ENCODE data around the gene TBC1D5.

DNA sequence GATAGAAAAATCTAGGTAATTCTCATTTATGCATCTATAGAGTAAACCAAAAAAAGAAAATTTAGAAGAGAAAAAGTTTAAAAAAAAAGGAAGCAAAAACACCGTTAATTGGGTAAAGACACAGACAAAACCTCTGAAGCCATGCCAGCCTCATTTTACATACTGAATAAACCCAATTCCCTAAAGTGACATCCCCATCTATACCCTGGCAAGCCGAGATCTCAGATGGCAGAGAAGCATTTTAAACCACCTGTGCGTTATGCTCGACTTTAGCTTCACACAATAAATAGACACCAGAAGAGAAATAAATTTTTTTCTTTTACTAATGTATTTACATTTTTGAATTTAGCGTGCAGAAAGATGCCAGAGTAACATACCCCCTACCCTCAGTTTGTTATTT lies 475.6 kb downstream of the TBC1D5 start:
- no peak for TF ChIP-seq POLR2A (IDR thresholded peaks at IDR 0.05)
- TF ChIP-seq, protein P1, sequence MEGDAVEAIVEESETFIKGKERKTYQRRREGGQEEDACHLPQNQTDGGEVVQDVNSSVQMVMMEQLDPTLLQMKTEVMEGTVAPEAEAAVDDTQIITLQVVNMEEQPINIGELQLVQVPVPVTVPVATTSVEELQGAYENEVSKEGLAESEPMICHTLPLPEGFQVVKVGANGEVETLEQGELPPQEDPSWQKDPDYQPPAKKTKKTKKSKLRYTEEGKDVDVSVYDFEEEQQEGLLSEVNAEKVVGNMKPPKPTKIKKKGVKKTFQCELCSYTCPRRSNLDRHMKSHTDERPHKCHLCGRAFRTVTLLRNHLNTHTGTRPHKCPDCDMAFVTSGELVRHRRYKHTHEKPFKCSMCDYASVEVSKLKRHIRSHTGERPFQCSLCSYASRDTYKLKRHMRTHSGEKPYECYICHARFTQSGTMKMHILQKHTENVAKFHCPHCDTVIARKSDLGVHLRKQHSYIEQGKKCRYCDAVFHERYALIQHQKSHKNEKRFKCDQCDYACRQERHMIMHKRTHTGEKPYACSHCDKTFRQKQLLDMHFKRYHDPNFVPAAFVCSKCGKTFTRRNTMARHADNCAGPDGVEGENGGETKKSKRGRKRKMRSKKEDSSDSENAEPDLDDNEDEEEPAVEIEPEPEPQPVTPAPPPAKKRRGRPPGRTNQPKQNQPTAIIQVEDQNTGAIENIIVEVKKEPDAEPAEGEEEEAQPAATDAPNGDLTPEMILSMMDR (IDR thresholded peaks at IDR 0.05), result no peak
